Mesendoderm (in vitro differentiated cells): Measurements from ENCODE around the gene PTPRA.

Experiments used
- DNase-seq: peaks from one replicate; pipeline ENCODE4 v3.0.0; 2013
- H2AK5ac ChIP-seq: 2 replicates; pipeline ENCODE4 v1.6.1; 2013; ENCODE audit warnings: low read length, inconsistent platforms
- H2BK120ac ChIP-seq: 2 replicates; pipeline ENCODE4 v1.6.1; 2013; ENCODE audit warnings: low read depth, mild to moderate bottlenecking, low read length, moderate library complexity, mixed read lengths
- H2BK15ac ChIP-seq: replicated peaks from 2 replicates; pipeline ENCODE4 v1.6.1; 2013; ENCODE audit warnings: low read depth, mild to moderate bottlenecking, moderate library complexity
- H2BK5ac ChIP-seq: 2 replicates; pipeline ENCODE4 v1.6.1; 2013; ENCODE audit warnings: low read length, inconsistent platforms
- H3K18ac ChIP-seq: 2 replicates; pipeline ENCODE4 v1.6.1; 2013; ENCODE audit warnings: mild to moderate bottlenecking, low read length, mixed read lengths
- H3K23ac ChIP-seq: one replicate; pipeline ENCODE4 v1.6.1; 2013; ENCODE audit warnings: low read length
- H3K27ac ChIP-seq: 2 replicates; pipeline ENCODE4 v1.5.1; 2013; ENCODE audit warnings: low read depth, mild to moderate bottlenecking, inconsistent platforms, low read length, moderate library complexity
- H3K27me3 ChIP-seq: 2 replicates; pipeline ENCODE4 v1.6.1; 2013; ENCODE audit warnings: low read length, control low read depth, mild to moderate bottlenecking, inconsistent platforms; ENCODE audit not compliant: insufficient read depth, poor library complexity
- H3K36me3 ChIP-seq: 2 replicates; pipeline ENCODE4 v1.6.1; 2013; ENCODE audit warnings: low read length, inconsistent platforms; ENCODE audit not compliant: control insufficient read depth, insufficient read depth
- H3K4ac ChIP-seq: one replicate; pipeline ENCODE4 v1.6.1; 2013; ENCODE audit warnings: low read depth, mild to moderate bottlenecking, low read length, moderate library complexity
- H3K4me1 ChIP-seq: 2 replicates; pipeline ENCODE4 v1.6.1; 2013; ENCODE audit warnings: low read depth, low read length, inconsistent platforms; ENCODE audit not compliant: control insufficient read depth
- H3K4me2 ChIP-seq: 2 replicates; pipeline ENCODE4 v1.6.1; 2013; ENCODE audit warnings: low read length
- H3K4me3 ChIP-seq: 2 replicates; pipeline ENCODE4 v1.5.1; 2013; ENCODE audit warnings: mild to moderate bottlenecking, low read length
- H3K56ac ChIP-seq: one replicate; pipeline ENCODE4 v1.6.1; 2013; ENCODE audit warnings: low read length
- H3K79me1 ChIP-seq: 2 replicates; pipeline ENCODE4 v1.6.1; 2013; ENCODE audit warnings: low read length, inconsistent platforms
- H3K79me2 ChIP-seq: 2 replicates; pipeline ENCODE4 v1.6.1; 2013; ENCODE audit warnings: mild to moderate bottlenecking, low read length; ENCODE audit not compliant: control insufficient read depth, insufficient read depth
- H3K9ac ChIP-seq: 2 replicates; pipeline ENCODE4 v1.6.1; 2013; ENCODE audit warnings: low read length, inconsistent platforms
- H4K5ac ChIP-seq: one replicate; pipeline ENCODE4 v1.6.1; 2013; ENCODE audit warnings: low read length
- H4K8ac ChIP-seq: one replicate; pipeline ENCODE4 v1.6.1; 2013; ENCODE audit warnings: low read depth, mild to moderate bottlenecking, control low read depth, low read length, moderate library complexity
- WGBS: extraction: QIAGEN DNeasy Blood & Tissue Kit; methylation state at CpG from one replicate; pipeline ENCODE4 v1.1.7; 2013; ENCODE audit warnings: low lambda C conversion rate, missing lambda C conversion rate; ENCODE audit not compliant: insufficient coverage; ENCODE audit errors: extremely low coverage; 5-methylcytosine and 5-hydroxymethylcytosine counted together

PTPRA gene

DNA sequence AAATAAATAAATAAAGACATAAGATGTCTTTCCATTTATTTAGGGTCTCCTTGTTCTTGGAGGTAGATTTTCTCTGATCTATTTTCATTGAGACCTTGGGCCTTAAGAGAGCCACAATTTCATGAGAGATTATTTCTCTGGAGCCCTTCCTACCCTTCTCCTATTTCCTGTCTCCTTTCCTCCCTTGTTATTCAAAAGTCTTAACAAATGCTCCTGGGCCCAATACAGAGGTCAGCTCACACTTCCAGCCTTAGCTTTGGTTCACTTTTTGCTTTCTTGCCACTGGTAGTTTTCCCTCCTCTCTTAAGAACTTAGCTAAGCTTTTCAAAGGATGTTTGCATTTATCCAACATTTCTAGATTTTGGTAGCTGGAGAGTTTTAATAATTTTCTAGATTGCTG is 44.0 kb downstream of the PTPRA start:
- Histone ChIP-seq H3K4ac (no peak overlapping the region), H3K9ac (no peak overlapping the region), H2BK120ac (no peak overlapping the region), H3K79me1 (peaks cover 7% of the 10 kb centered on the region), H3K4me2 (no peak overlapping the region), H3K4me1 (peaks cover 12% of the 10 kb centered on the region), H3K79me2 (peaks cover 2% of the 10 kb centered on the region), H3K56ac (no peak overlapping the region), H3K18ac (no peak overlapping the region), H3K36me3 (no peaks in the 10 kb centered on the region), H3K4me3 (no peak overlapping the region), H3K23ac (no peak overlapping the region), H4K5ac (no peak overlapping the region), H3K27me3 (no peaks in the 10 kb centered on the region), H2BK15ac (no peak overlapping the region), H2AK5ac (no peak overlapping the region), H4K8ac (no peak overlapping the region), H2BK5ac (no peak overlapping the region), H3K27ac (no peak overlapping the region)
- DNase-seq = no peak

DNA sequence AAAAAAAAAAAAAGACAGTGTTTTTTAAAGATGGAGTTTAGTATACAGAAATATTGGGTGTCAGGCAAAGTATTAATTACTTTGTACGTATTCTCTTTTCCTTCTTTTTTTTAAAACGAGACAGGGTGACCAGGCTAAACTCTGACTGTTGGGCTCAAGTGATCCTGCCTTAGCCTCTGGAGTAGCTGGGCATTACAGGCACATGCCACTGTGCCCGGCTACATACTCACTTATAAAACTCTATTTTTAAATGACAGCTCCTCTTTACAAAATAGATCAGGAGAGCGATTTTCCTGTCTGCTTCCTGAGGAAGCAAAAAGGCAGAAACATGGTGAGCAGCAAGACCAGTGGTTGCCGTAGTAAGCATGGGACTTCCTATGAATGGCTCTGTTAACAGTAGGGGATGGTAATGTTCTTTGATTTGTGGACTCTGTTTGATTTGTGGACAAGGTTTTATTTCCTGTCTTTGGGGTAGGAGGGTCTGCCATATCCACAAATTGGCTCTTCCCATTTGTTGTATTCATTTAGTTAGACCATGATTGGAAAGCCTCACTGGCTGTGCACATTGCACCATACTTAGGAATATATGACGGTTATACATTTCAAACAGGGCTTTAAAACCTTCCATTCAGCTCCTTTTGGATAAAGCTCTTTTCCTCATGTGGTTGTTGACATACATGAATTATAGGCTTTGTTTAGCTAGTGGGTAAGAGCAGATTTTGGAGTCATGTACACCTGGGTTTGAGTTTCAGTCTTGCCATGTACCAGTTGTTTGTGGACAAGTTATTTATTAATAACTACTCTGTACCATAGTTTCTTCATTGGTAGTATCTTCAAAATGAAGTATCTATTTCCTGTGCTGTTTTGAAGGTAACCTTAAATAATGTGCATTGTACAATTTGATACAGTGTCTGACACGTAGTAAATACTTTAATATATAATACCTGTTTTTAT is 45.1 kb downstream of the PTPRA start:
- no CpG with 5 or more reads among the region's 7 CpGs for WGBS
- no peak overlapping the region for H2BK120ac ChIP-seq
- no peak overlapping the region for H3K4me3 ChIP-seq
- H2AK5ac ChIP-seq = no peak overlapping the region
- no peak overlapping the region for H3K18ac ChIP-seq
- H3K9ac ChIP-seq = no peak overlapping the region
- no peak overlapping the region for H2BK15ac ChIP-seq
- no peak overlapping the region for H3K23ac ChIP-seq
- no peak overlapping the region for H2BK5ac ChIP-seq
- H3K79me1 ChIP-seq = peaks cover 7% of the 10 kb centered on the region
- H3K4me2 ChIP-seq = no peak overlapping the region
- H3K56ac ChIP-seq = no peak overlapping the region
- H3K36me3 ChIP-seq = no peaks in the 10 kb centered on the region
- H3K27ac ChIP-seq = no peak overlapping the region
- DNase-seq = no peak
- no peak overlapping the region for H4K8ac ChIP-seq
- H4K5ac ChIP-seq = no peak overlapping the region
- peaks cover 2% of the 10 kb centered on the region for H3K79me2 ChIP-seq
- no peaks in the 10 kb centered on the region for H3K27me3 ChIP-seq
- H3K4ac ChIP-seq = no peak overlapping the region
- H3K4me1 ChIP-seq = peaks cover 12% of the 10 kb centered on the region

DNA sequence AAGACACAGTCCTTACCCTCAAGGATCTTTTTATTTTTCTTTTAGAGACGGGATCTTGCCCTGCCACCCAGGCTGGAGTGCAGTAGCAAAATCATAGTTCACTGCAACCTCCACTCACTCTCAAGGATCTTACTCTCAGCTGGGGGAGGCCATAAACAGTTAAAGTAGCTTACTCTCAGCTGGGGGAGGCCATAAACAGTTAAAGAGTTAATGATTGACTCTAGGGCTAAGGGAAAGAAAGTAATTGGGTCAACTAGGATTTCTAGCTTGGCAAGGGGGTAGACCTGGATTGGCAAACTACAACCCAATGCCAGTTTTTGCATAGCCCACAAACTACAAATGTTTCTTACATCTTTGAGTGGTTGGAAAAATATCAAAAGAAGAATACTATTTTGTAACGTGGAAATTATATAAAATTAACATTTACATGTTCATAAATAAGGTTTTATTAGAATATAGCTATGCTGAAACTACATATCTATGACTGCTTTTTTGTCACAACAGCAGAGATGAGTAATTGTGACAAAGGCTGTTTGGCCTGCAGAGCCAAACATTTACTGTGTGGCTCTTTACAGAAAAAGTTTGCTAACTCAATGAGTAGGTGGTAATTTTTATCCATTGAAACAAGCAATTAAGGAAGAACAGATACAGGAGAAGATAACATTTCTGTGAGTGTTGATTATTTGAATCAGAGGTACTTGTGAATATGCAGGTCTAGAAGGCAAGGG is 46.4 kb downstream of the PTPRA start:
- H3K36me3 ChIP-seq = no peaks in the 10 kb centered on the region
- H3K4me3 ChIP-seq = no peak overlapping the region
- no peak overlapping the region for H2BK5ac ChIP-seq
- H2BK120ac ChIP-seq = no peak overlapping the region
- peak overlapping the region; percentile 25 for H3K56ac ChIP-seq
- no peak overlapping the region for H3K27ac ChIP-seq
- H3K27me3 ChIP-seq = no peaks in the 10 kb centered on the region
- no peak overlapping the region for H2BK15ac ChIP-seq
- no peak overlapping the region for H3K9ac ChIP-seq
- no peak overlapping the region for H3K23ac ChIP-seq
- H3K79me1 ChIP-seq = peaks cover 7% of the 10 kb centered on the region
- no CpG with 5 or more reads among the region's 2 CpGs for WGBS
- no peak overlapping the region for H2AK5ac ChIP-seq
- no peak overlapping the region for H3K4ac ChIP-seq
- H4K5ac ChIP-seq = no peak overlapping the region
- DNase-seq = no peak
- H3K18ac ChIP-seq = no peak overlapping the region
- peaks cover 2% of the 10 kb centered on the region for H3K79me2 ChIP-seq
- peaks cover 12% of the 10 kb centered on the region for H3K4me1 ChIP-seq
- H3K4me2 ChIP-seq = no peak overlapping the region
- H4K8ac ChIP-seq = no peak overlapping the region

DNA sequence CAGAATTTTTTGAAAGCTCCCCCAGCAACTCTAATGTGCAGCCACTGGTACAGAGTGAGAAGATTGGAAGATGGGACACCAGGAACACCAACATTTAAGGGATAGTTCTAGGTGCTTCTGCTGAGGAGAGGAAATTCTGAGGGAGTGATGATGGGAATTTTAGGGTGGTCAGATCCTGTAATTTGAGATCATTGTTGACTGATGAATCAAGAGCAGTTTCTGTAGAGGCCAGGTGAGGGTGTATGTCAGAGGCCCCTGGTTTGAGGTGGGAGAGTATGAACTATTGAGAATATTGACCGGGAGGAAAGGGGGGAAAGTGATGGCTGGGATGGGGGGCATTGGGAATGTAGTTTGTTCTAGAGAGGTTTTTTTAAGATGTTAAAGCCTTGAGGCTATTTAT is 47.2 kb downstream of the PTPRA start:
- no CpG with 5 or more reads among the region's 1 CpG for WGBS
- Histone ChIP-seq H4K5ac (no peak overlapping the region), H2AK5ac (no peak overlapping the region), H3K9ac (no peak overlapping the region), H2BK5ac (no peak overlapping the region), H3K23ac (no peak overlapping the region), H2BK120ac (no peak overlapping the region), H4K8ac (no peak overlapping the region), H3K4me1 (peaks cover 12% of the 10 kb centered on the region), H3K27me3 (no peaks in the 10 kb centered on the region), H3K79me1 (peaks cover 7% of the 10 kb centered on the region), H3K56ac (no peak overlapping the region), H3K27ac (no peak overlapping the region), H3K4ac (no peak overlapping the region), H3K4me2 (no peak overlapping the region), H3K4me3 (no peak overlapping the region), H3K18ac (peak overlapping the region; percentile 12), H2BK15ac (no peak overlapping the region), H3K79me2 (peaks cover 2% of the 10 kb centered on the region), H3K36me3 (no peaks in the 10 kb centered on the region)
- DNase-seq = peak; percentile 26

DNA sequence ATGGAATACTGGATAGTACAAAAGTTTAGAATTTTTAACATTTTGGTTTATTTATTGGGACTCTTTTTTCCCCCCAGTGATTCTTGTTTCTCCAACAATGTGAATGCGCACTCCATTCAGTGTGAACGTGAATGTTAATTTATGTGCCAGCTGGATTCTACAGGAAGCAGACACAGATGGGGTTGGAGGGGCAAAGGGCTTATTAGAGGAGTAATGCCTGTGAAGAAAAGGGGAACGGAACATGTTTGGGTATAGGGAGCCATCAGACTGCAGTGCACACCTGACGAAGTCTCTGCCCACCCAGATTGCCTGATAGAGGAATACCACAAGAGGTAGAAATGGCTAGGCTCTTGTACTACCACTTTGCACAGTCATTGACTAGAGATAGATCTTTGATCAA is 48.2 kb downstream of the PTPRA start:
- DNase-seq = no peak
- Histone ChIP-seq H3K18ac (no peak overlapping the region), H3K36me3 (no peaks in the 10 kb centered on the region), H3K27ac (no peak overlapping the region), H2AK5ac (no peak overlapping the region), H3K56ac (peak overlapping the region; percentile 25), H3K4me3 (no peak overlapping the region), H3K9ac (no peak overlapping the region), H3K23ac (no peak overlapping the region), H3K79me1 (peaks cover 7% of the 10 kb centered on the region), H3K27me3 (no peaks in the 10 kb centered on the region), H2BK15ac (no peak overlapping the region), H3K4me1 (peaks cover 12% of the 10 kb centered on the region), H4K5ac (no peak overlapping the region), H2BK120ac (no peak overlapping the region), H2BK5ac (no peak overlapping the region), H3K79me2 (peaks cover 2% of the 10 kb centered on the region), H4K8ac (no peak overlapping the region), H3K4me2 (no peak overlapping the region), H3K4ac (no peak overlapping the region)
- no CpG with 5 or more reads among the region's 4 CpGs for WGBS
